Mesodermal cell (in vitro differentiated cells): Measurements from ENCODE around the gene MBTD1.

Source experiments
- H3K27ac ChIP-seq: 2 replicates; pipeline ENCODE4 v1.7.0; 2013; ENCODE audit warnings: mild to moderate bottlenecking, low read depth, low read length, moderate library complexity; ENCODE audit not compliant: severe bottlenecking
- H3K36me3 ChIP-seq: 2 replicates; pipeline ENCODE4 v1.7.1; 2013; ENCODE audit warnings: mild to moderate bottlenecking, low read length, moderate library complexity; ENCODE audit not compliant: control insufficient read depth, insufficient read depth
- H3K4me1 ChIP-seq: one replicate; pipeline ENCODE4 v1.7.1; 2013; ENCODE audit warnings: mild to moderate bottlenecking, low read length; ENCODE audit not compliant: insufficient read depth, control insufficient read depth, poor library complexity, severe bottlenecking
- H3K4me3 ChIP-seq: 2 replicates; pipeline ENCODE4 v1.7.0; 2013; ENCODE audit warnings: low read length, control low read depth, mild to moderate bottlenecking; ENCODE audit not compliant: insufficient read depth, poor library complexity, severe bottlenecking; ENCODE audit errors: extremely low read depth
- H3K9me3 ChIP-seq: 2 replicates; pipeline ENCODE4 v1.7.1; 2013; ENCODE audit warnings: mild to moderate bottlenecking, low read length, moderate library complexity; ENCODE audit not compliant: control insufficient read depth
- WGBS, 2 experiments: methylation state at CpG; one replicate each; pipeline ENCODE4 v1.1.5; 2013; ENCODE audit warnings: missing lambda C conversion rate in 2 of 2; ENCODE audit not compliant: insufficient coverage in 2 of 2; 5-methylcytosine and 5-hydroxymethylcytosine counted together

The MBTD1 gene

GRCh38 chr17:51255673-51256072, 4.2 kb downstream of the MBTD1 start:
- H3K27ac ChIP-seq, result no peak overlapping the region
- WGBS, 2 experiments, result 89 to 100% methylated on average over 3 of the region's 6 CpGs

GRCh38 chr17:51251010-51251409, 8.8 kb downstream of the MBTD1 start:
- Histone ChIP-seq H3K9me3 (peaks cover 5% of the 10 kb centered on the region), H3K27ac (no peak overlapping the region), H3K4me3 (no peak overlapping the region), H3K36me3 (peaks cover 39% of the 10 kb centered on the region), H3K4me1 (no peaks in the 10 kb centered on the region)

More at GRCh38 chr17:51255673-51256072, 4.2 kb downstream of the MBTD1 start:
- Histone ChIP-seq H3K9me3 (no peaks in the 10 kb centered on the region), H3K4me1 (peaks cover 7% of the 10 kb centered on the region), H3K36me3 (peaks cover 38% of the 10 kb centered on the region), H3K4me3 (no peak overlapping the region)

- Histone ChIP-seq H3K9me3 (peaks cover 5% of the 10 kb centered on the region), H3K36me3 (peaks cover 38% of the 10 kb centered on the region), H3K27ac (no peak overlapping the region), H3K4me3 (no peak overlapping the region), H3K4me1 (no peaks in the 10 kb centered on the region)
- 95 to 100% methylated on average over 2 to 3 of the region's 3 CpGs for WGBS, 2 experiments
Observed at GRCh38 chr17:51250314-51250840, 9.5 kb downstream of the MBTD1 start.

- no peak overlapping the region for H3K27ac ChIP-seq
- H3K4me1 ChIP-seq, result no peaks in the 10 kb centered on the region
- H3K36me3 ChIP-seq, result peaks cover 14% of the 10 kb centered on the region
- no CpG with 5 or more reads among the region's 1 CpG for WGBS, 2 experiments
- peaks cover 5% of the 10 kb centered on the region for H3K9me3 ChIP-seq
- no peak overlapping the region for H3K4me3 ChIP-seq
Observed at GRCh38 chr17:51245535-51245934, 14.3 kb downstream of the MBTD1 start.

- H3K9me3 ChIP-seq, result no peaks in the 10 kb centered on the region
- no peaks in the 10 kb centered on the region for H3K4me1 ChIP-seq
- 94 to 98% methylated on average over 4 of the region's 4 CpGs for WGBS, 2 experiments
- H3K4me3 ChIP-seq, result no peak overlapping the region
- peaks cover 6% of the 10 kb centered on the region for H3K36me3 ChIP-seq
- H3K27ac ChIP-seq, result no peak overlapping the region
Observed at GRCh38 chr17:51244041-51244440, 15.8 kb downstream of the MBTD1 start.

- Histone ChIP-seq H3K4me3 (no peak overlapping the region), H3K27ac (no peak overlapping the region), H3K4me1 (no peaks in the 10 kb centered on the region), H3K9me3 (no peaks in the 10 kb centered on the region), H3K36me3 (no peaks in the 10 kb centered on the region)
- no CpG with 5 or more reads among the region's 2 CpGs for WGBS, 2 experiments
Observed at GRCh38 chr17:51240275-51240674, 19.6 kb downstream of the MBTD1 start.

GRCh38 chr17:51238255-51238887, 21.5 kb downstream of the MBTD1 start:
- no peaks in the 10 kb centered on the region for H3K4me1 ChIP-seq
- no peaks in the 10 kb centered on the region for H3K9me3 ChIP-seq
- H3K27ac ChIP-seq, result no peak overlapping the region
- no peaks in the 10 kb centered on the region for H3K36me3 ChIP-seq
- WGBS, 2 experiments, result 95 to 99% methylated on average over 4 of the region's 6 CpGs
- H3K4me3 ChIP-seq, result no peak overlapping the region

GRCh38 chr17:51234162-51234561, 25.7 kb downstream of the MBTD1 start:
- Histone ChIP-seq H3K9me3 (no peaks in the 10 kb centered on the region), H3K36me3 (no peaks in the 10 kb centered on the region)
- 87 to 90% methylated on average over 2 to 3 of the region's 6 CpGs for WGBS, 2 experiments

GRCh38 chr17:51231999-51232398, 27.9 kb downstream of the MBTD1 start:
- no peak overlapping the region for H3K4me3 ChIP-seq
- H3K9me3 ChIP-seq, result no peaks in the 10 kb centered on the region
- no peaks in the 10 kb centered on the region for H3K36me3 ChIP-seq
- no peaks in the 10 kb centered on the region for H3K4me1 ChIP-seq
- no peak overlapping the region for H3K27ac ChIP-seq
- WGBS, 2 experiments, result 100% methylated on average over 2 of the region's 4 CpGs; no CpG with 5 or more reads in 1 of the 2 experiments

More at GRCh38 chr17:51234162-51234561, 25.7 kb downstream of the MBTD1 start:
- no peak overlapping the region for H3K4me3 ChIP-seq
- no peak overlapping the region for H3K27ac ChIP-seq
- no peaks in the 10 kb centered on the region for H3K4me1 ChIP-seq

GRCh38 chr17:51230306-51230705, 29.5 kb downstream of the MBTD1 start:
- Histone ChIP-seq H3K27ac (no peak overlapping the region), H3K4me1 (no peaks in the 10 kb centered on the region), H3K36me3 (no peaks in the 10 kb centered on the region), H3K9me3 (no peaks in the 10 kb centered on the region), H3K4me3 (no peak overlapping the region)
- 95 to 97% methylated on average over 3 of the region's 4 CpGs for WGBS, 2 experiments

GRCh38 chr17:51229889-51230288, 30.0 kb downstream of the MBTD1 start:
- WGBS, 2 experiments, result 96 to 100% methylated on average over 2 to 3 of the region's 3 CpGs
- Histone ChIP-seq H3K4me1 (no peaks in the 10 kb centered on the region), H3K9me3 (no peaks in the 10 kb centered on the region), H3K36me3 (peaks cover 2% of the 10 kb centered on the region), H3K27ac (no peak overlapping the region), H3K4me3 (no peak overlapping the region)
